ENCODE measurements around the gene GATA2.

- TF ChIP-seq REST (IDR thresholded peaks at IDR 0.05; ENCODE audit: low read depth) (no peak), MAX (IDR thresholded peaks at IDR 0.05) (no peak), POLR2AphosphoS5 (IDR thresholded peaks at IDR 0.05; ENCODE audit: low read depth, low read length) (no peak), POLR2A (IDR thresholded peaks at IDR 0.05; ENCODE audit: borderline replicate concordance, extremely low read depth, insufficient read depth, insufficient read length) (no peak), ZBTB33 (IDR thresholded peaks at IDR 0.05; ENCODE audit: extremely low read depth, insufficient replicate concordance, low read length) (no peak), EZH2phosphoT487 (IDR thresholded peaks at IDR 0.05; ENCODE audit: borderline replicate concordance) (no peak)
Measured at GRCh38 chr3:128462931-128463330, 30.1 kb downstream of the GATA2 start.
